Muscle layer of colon (tissue), 2 donors: Measurements from ENCODE around the gene RBM22.

Source experiments
- H3K27ac ChIP-seq: one replicate; pipeline ENCODE4 v1.7.0; 2013; ENCODE audit warnings: low read depth, mild to moderate bottlenecking, low read length, moderate library complexity
- H3K27me3 ChIP-seq, 2 donors: one replicate each; pipeline ENCODE4 v1.7.0; 2013; ENCODE audit warnings: low read length in 2 of 2, mild to moderate bottlenecking in 2 of 2; ENCODE audit not compliant: insufficient read depth in 2 of 2, control insufficient read depth in 1 of 2
- H3K36me3 ChIP-seq: one replicate; pipeline ENCODE4 v1.7.0; 2013; ENCODE audit warnings: mild to moderate bottlenecking, low read length; ENCODE audit not compliant: insufficient read depth
- H3K4me1 ChIP-seq: one replicate; pipeline ENCODE4 v1.7.0; 2013; ENCODE audit warnings: mild to moderate bottlenecking, low read length; ENCODE audit not compliant: insufficient read depth
- H3K4me3 ChIP-seq, 2 donors: one replicate each; pipeline ENCODE4 v1.7.0; 2013; ENCODE audit warnings: low read length in 2 of 2, low read depth in 1 of 2, mild to moderate bottlenecking in 1 of 2, moderate library complexity in 1 of 2
- H3K9ac ChIP-seq: one replicate; pipeline ENCODE4 v1.7.0; 2013; ENCODE audit warnings: low read length
- H3K9me3 ChIP-seq: one replicate; pipeline ENCODE4 v1.7.0; 2013; ENCODE audit warnings: mild to moderate bottlenecking, low read length
- donor health status: abdominal sarcoma.
- donor health status: Adenocarcinoma of cecum.

Gene RBM22

GRCh38 chr5:150658699-150659265, 42.1 kb downstream of the RBM22 start:
- Histone ChIP-seq H3K27me3 (no peaks in the 10 kb centered on the region), H3K9ac (no peak overlapping the region), H3K36me3 (no peaks in the 10 kb centered on the region), H3K27ac (no peak overlapping the region), H3K4me3 (no peak overlapping the region), H3K4me1 (peaks cover 20% of the 10 kb centered on the region), H3K9me3 (no peaks in the 10 kb centered on the region)

GRCh38 chr5:150658121-150658520, 42.7 kb downstream of the RBM22 start:
- Histone ChIP-seq H3K4me3 (no peak overlapping the region), H3K9ac (no peak overlapping the region), H3K4me1 (peaks cover 25% of the 10 kb centered on the region), H3K9me3 (no peaks in the 10 kb centered on the region), H3K27ac (no peak overlapping the region), H3K36me3 (no peaks in the 10 kb centered on the region), H3K27me3 (no peaks in the 10 kb centered on the region)

- no peaks in the 10 kb centered on the region for H3K36me3 ChIP-seq
- no peaks in the 10 kb centered on the region for H3K27me3 ChIP-seq
- peak overlapping the region; percentile 34 for H3K27ac ChIP-seq
- H3K4me3 ChIP-seq, result peak overlapping the region; percentile 60 to 71
- H3K9me3 ChIP-seq, result no peaks in the 10 kb centered on the region
- peaks cover 31% of the 10 kb centered on the region for H3K4me1 ChIP-seq
- no peak overlapping the region for H3K9ac ChIP-seq
Observed at GRCh38 chr5:150656191-150657132, 44.4 kb downstream of the RBM22 start.

- H3K4me1 ChIP-seq, result peaks cover 31% of the 10 kb centered on the region
- no peaks in the 10 kb centered on the region for H3K27me3 ChIP-seq
- H3K36me3 ChIP-seq, result peaks cover 5% of the 10 kb centered on the region
- H3K9me3 ChIP-seq, result no peaks in the 10 kb centered on the region
- H3K27ac ChIP-seq, result no peak overlapping the region
- H3K9ac ChIP-seq, result no peak overlapping the region
- no peak overlapping the region for H3K4me3 ChIP-seq
Observed at GRCh38 chr5:150655221-150655620, 45.6 kb downstream of the RBM22 start.

- Histone ChIP-seq H3K9me3 (no peaks in the 10 kb centered on the region), H3K36me3 (peaks cover 7% of the 10 kb centered on the region), H3K4me1 (peaks cover 31% of the 10 kb centered on the region), H3K27me3 (no peaks in the 10 kb centered on the region), H3K9ac (no peak overlapping the region), H3K27ac (no peak overlapping the region), H3K4me3 (no peak overlapping the region)
Observed at GRCh38 chr5:150653762-150654556, 46.9 kb downstream of the RBM22 start.

- Histone ChIP-seq H3K36me3 (peaks cover 13% of the 10 kb centered on the region), H3K9ac (no peak overlapping the region), H3K4me1 (peaks cover 31% of the 10 kb centered on the region), H3K9me3 (no peaks in the 10 kb centered on the region), H3K27me3 (no peaks in the 10 kb centered on the region), H3K4me3 (no peak overlapping the region), H3K27ac (no peak overlapping the region)
Observed at GRCh38 chr5:150653145-150653761, 47.6 kb downstream of the RBM22 start.

- peaks cover 32% of the 10 kb centered on the region for H3K4me1 ChIP-seq
- H3K9ac ChIP-seq, result no peak overlapping the region
- no peak overlapping the region for H3K27ac ChIP-seq
Observed at GRCh38 chr5:150651924-150652671, 48.8 kb downstream of the RBM22 start.

GRCh38 chr5:150651382-150651781, 49.5 kb downstream of the RBM22 start:
- Histone ChIP-seq H3K27me3 (no peaks in the 10 kb centered on the region), H3K36me3 (peaks cover 13% of the 10 kb centered on the region), H3K9me3 (no peaks in the 10 kb centered on the region), H3K9ac (no peak overlapping the region), H3K27ac (no peak overlapping the region), H3K4me1 (peaks cover 29% of the 10 kb centered on the region), H3K4me3 (no peak overlapping the region)

More at GRCh38 chr5:150651924-150652671, 48.8 kb downstream of the RBM22 start:
- H3K4me3 ChIP-seq, result no peak overlapping the region
- H3K27me3 ChIP-seq, result no peaks in the 10 kb centered on the region
- peaks cover 13% of the 10 kb centered on the region for H3K36me3 ChIP-seq
- H3K9me3 ChIP-seq, result no peaks in the 10 kb centered on the region

- H3K9ac ChIP-seq, result no peak overlapping the region
- H3K36me3 ChIP-seq, result peaks cover 13% of the 10 kb centered on the region
- H3K27ac ChIP-seq, result no peak overlapping the region
- H3K4me1 ChIP-seq, result peaks cover 29% of the 10 kb centered on the region
- no peaks in the 10 kb centered on the region for H3K9me3 ChIP-seq
- H3K4me3 ChIP-seq, result no peak overlapping the region
- no peaks in the 10 kb centered on the region for H3K27me3 ChIP-seq
Observed at GRCh38 chr5:150650021-150651006, 50.5 kb downstream of the RBM22 start.
